Motor neuron (in vitro differentiated cells): Measurements from ENCODE around the gene PBRM1. TPM values are rescaled to one million over a fixed set of nuclear protein-coding genes. Genes with fewer than 3 reads are reported as not detected.

ENCODE experiments used
- ATAC-seq, 8 experiments: fragments of 200-7000 bp; cut with Tn5 transposase; replicated peaks in 6 of 8; 2 replicates each; pipeline ENCODE4 v1.8.0; 2021; ENCODE audit warnings: mild to moderate bottlenecking in 8 of 8, moderate library complexity in 8 of 8
- H3K27ac ChIP-seq, 2 donors: fragments of 250-450 bp; sonication (Bioruptor Pico); 2 replicates each; pipeline ENCODE4 v1.9.0; 2021; ENCODE audit warnings: antibody characterized with exemption in 2 of 2, mild to moderate bottlenecking in 2 of 2, moderate library complexity in 1 of 2
- H3K4me1 ChIP-seq, 2 donors: fragments of 250-450 bp; sonication (Bioruptor Pico); replicated peaks in 1 of 2; 2 replicates each; pipeline ENCODE4 v1.6.1; 2021; ENCODE audit warnings: antibody characterized with exemption in 2 of 2, mild to moderate bottlenecking in 2 of 2, moderate library complexity in 1 of 2
- H3K4me3 ChIP-seq, 5 donors: fragments of 250-450 bp; sonication (Bioruptor Pico); 2 replicates each; pipeline ENCODE4 v1.9.0; 2021; ENCODE audit warnings: antibody characterized with exemption in 5 of 5, mild to moderate bottlenecking in 5 of 5, moderate library complexity in 4 of 5
- WGBS, 10 experiments: fragments of 450-650 bp; shearing (Covaris generic); methylation state at CpG; one replicate each; pipeline ENCODE4 v1.0.0; 2022; 5-methylcytosine and 5-hydroxymethylcytosine counted together
- in situ Hi-C, 9 experiments: fragments of 400-800 bp; cut with MboI; loops; one replicate each; pipeline ENCODE4 v1.15.0; 2021; ENCODE audit warnings: low sequenced_read_pairs in 9 of 9, low pct_unique_long_range_greater_than_20kb in 2 of 9; ENCODE audit not compliant: unreplicated experiment in 9 of 9
- total RNA-seq, 8 experiments: library from RNA; unstranded; fragments of 300-600 nt; gene quantifications; 2 replicates each; pipeline versions ENCODE4 v1.2.3 to v1.2.4, GENCODE V29; 2022

Gene PBRM1
- total RNA-seq, 8 experiments from 2014 or later, result 27.2 to 100 (median 66.9) TPM

GRCh38 chr3:52546111-52546901 is 139.4 kb downstream of the PBRM1 start:
- H3K4me1 ChIP-seq, result no peaks in the 10 kb centered on the region
- in situ Hi-C loops, result no loop called here
- H3K27ac ChIP-seq, result no peak overlapping the region
- no peak overlapping the region for H3K4me3 ChIP-seq
- whole genome bisulfite sequencing, 10 experiments, result 55 to 94% (median 78%) methylated on average over 1 to 3 of the region's 3 CpGs; no CpG with 5 or more reads in 1 of the 10 experiments
- no peak for ATAC-seq

- in situ Hi-C loops, result no loop called here
- Histone ChIP-seq H3K4me3 (no peak overlapping the region), H3K27ac (no peak overlapping the region), H3K4me1 (no peaks in the 10 kb centered on the region)
- no peak for ATAC-seq
- WGBS, 10 experiments, result 70 to 100% (median 85%) methylated on average over 2 to 4 of the region's 4 CpGs; no CpG with 5 or more reads in 2 of the 10 experiments
Observed at GRCh38 chr3:52544937-52545336, 140.8 kb downstream of the PBRM1 start.

- Histone ChIP-seq H3K4me3 (no peak overlapping the region), H3K4me1 (peaks cover 11 to 15% of the 10 kb centered on the region in 2 donors), H3K27ac (no peak overlapping the region)
- ATAC-seq, result no peak
- in situ Hi-C loops, result no loop called here
- 40 to 100% (median 94%) methylated on average over 1 to 2 of the region's 2 CpGs; no CpG with 5 or more reads in 3 of the 10 experiments for WGBS, 10 experiments
Observed at GRCh38 chr3:52541050-52541449, 144.7 kb downstream of the PBRM1 start.

GRCh38 chr3:52539010-52539653 is 146.6 kb downstream of the PBRM1 start:
- no peak overlapping the region for H3K4me3 ChIP-seq
- ATAC-seq, result no peak
- 90 to 100% (median 100%) methylated on average over 1 to 5 of the region's 5 CpGs; no CpG with 5 or more reads in 5 of the 10 experiments for WGBS, 10 experiments
- in situ Hi-C loops, result no loop called here
- peaks cover 23 to 29% of the 10 kb centered on the region in 2 donors for H3K4me1 ChIP-seq
- H3K27ac ChIP-seq, result no peak overlapping the region

GRCh38 chr3:52537726-52538421 is 147.8 kb downstream of the PBRM1 start:
- H3K4me1 ChIP-seq, result peaks cover 26 to 29% of the 10 kb centered on the region in 2 donors
- in situ Hi-C loops, result no loop called here
- WGBS, 10 experiments, result 40 to 85% (median 74%) methylated on average over 1 to 5 of the region's 7 CpGs; no CpG with 5 or more reads in 5 of the 10 experiments
- no peak for ATAC-seq
- H3K27ac ChIP-seq, result no peak overlapping the region
- peak overlapping the region; percentile 52 to 65 (median 58) for H3K4me3 ChIP-seq

- H3K4me3 ChIP-seq, result peak overlapping the region; percentile 52 to 65 (median 58)
- in situ Hi-C loops, result no loop called here
- 0 to 4% (median 0%) methylated on average over 1 to 4 of the region's 6 CpGs; no CpG with 5 or more reads in 3 of the 10 experiments for WGBS, 10 experiments
- H3K27ac ChIP-seq, result peak overlapping the region; percentile 69 to 73
- peaks cover 26 to 33% of the 10 kb centered on the region in 2 donors for H3K4me1 ChIP-seq
- ATAC-seq, result no peak
Observed at GRCh38 chr3:52537165-52537620, 148.5 kb downstream of the PBRM1 start.

- in situ Hi-C loops, result no loop called here
- peak within 1 kb of the TSS; percentile 52 to 65 (median 58) for H3K4me3 ChIP-seq
- peak within 1 kb of the TSS; percentile 69 to 73 for H3K27ac ChIP-seq
- WGBS, 10 experiments, result 0% methylated on average over 4 to 16 of the region's 65 CpGs; no CpG with 5 or more reads in 5 of the 10 experiments
- ATAC-seq, result peak; percentile 81 to 89 (median 84)
- peaks cover 32 to 39% of the 10 kb centered on the region in 2 donors for H3K4me1 ChIP-seq
Observed at GRCh38 chr3:52536369-52537164, 149.1 kb downstream of the PBRM1 start, which contains the start of gene UQCC5. UQCC5 (plus strand) TSS chr3:52536605; CDS start chr3:52536756, 151 bp downstream.

GRCh38 chr3:52536112-52536368 is 149.7 kb downstream of the PBRM1 start:
- Histone ChIP-seq H3K27ac (peak overlapping the region; percentile 53 to 65), H3K4me3 (peak overlapping the region in 1 of 5 donors; percentile 5), H3K4me1 (peaks cover 36 to 40% of the 10 kb centered on the region in 2 donors)
- ATAC-seq, result no peak
- in situ Hi-C loops, result no loop called here
- WGBS, 10 experiments, result 3 to 100% (median 40%) methylated on average over 1 to 5 of the region's 9 CpGs; no CpG with 5 or more reads in 3 of the 10 experiments

- peak overlapping the region; percentile 53 to 65 for H3K27ac ChIP-seq
- in situ Hi-C loops, result no loop called here
- 80 to 100% (median 94%) methylated on average over 1 to 15 of the region's 19 CpGs for WGBS, 10 experiments
Observed at GRCh38 chr3:52535411-52536111, 150.2 kb downstream of the PBRM1 start.

GRCh38 chr3:52534281-52535183 is 151.2 kb downstream of the PBRM1 start:
- Histone ChIP-seq H3K4me1 (peaks cover 37 to 40% of the 10 kb centered on the region in 2 donors), H3K27ac (peak overlapping the region; percentile 79 to 94), H3K4me3 (peak overlapping the region; percentile 70 to 85 (median 75))
- 12 to 100% (median 57%) methylated on average over 1 to 20 of the region's 57 CpGs; no CpG with 5 or more reads in 3 of the 10 experiments for WGBS, 10 experiments
- in situ Hi-C loops, result no loop called here
- ATAC-seq, result no peak

More at GRCh38 chr3:52535411-52536111, 150.2 kb downstream of the PBRM1 start:
- Histone ChIP-seq H3K4me3 (peak overlapping the region in 1 of 5 donors; percentile 85), H3K4me1 (peaks cover 37 to 40% of the 10 kb centered on the region in 2 donors)
- no peak for ATAC-seq
